Epithelial cell of proximal tubule (primary cell): ENCODE results near the gene PFN1. TPM values are rescaled to one million over a fixed set of nuclear protein-coding genes. Genes with fewer than 3 reads are reported as not detected.
"Not testable (repeated sequence)": the region's sequence is repeated elsewhere in the genome, so short reads cannot be mapped to it uniquely, and the experiment has no call there.

Experiments used
- DNase-seq: peaks from one replicate; pipeline ENCODE4 v3.0.0-alpha.2; 2011; ENCODE audit warnings: low read depth
- H3K4me3 ChIP-seq: 2 replicates; pipeline ENCODE4 v1.5.1; 2011; ENCODE audit warnings: low read depth, mild to moderate bottlenecking, low read length
- CTCF ChIP-seq: conservative IDR thresholded peaks from 2 replicates; pipeline ENCODE4 v1.5.1; 2012; ENCODE audit warnings: low read depth, mild to moderate bottlenecking, low read length
- total RNA-seq: library from RNA; depleted of rRNA; stranded (reverse); fragments of >200 nt; gene quantifications from 2 replicates; pipeline ENCODE4 v1.2.3, GENCODE V29; 2015

PFN1 gene
- total RNA-seq, 1 donor from 2014 or later: 1,802 TPM

- no peak for TF ChIP-seq CTCF
- no peak overlapping the region for H3K4me3 ChIP-seq
- no peak for DNase-seq
These were observed 12.7 kb downstream of the PFN1 start for GRCh38 chr17:4935650-4936049.

GRCh38 chr17:4934173-4934979, 14.0 kb downstream of the PFN1 start:
- H3K4me3 ChIP-seq: no peak overlapping the region
- TF ChIP-seq CTCF: peak; percentile 54
- no peak for DNase-seq

- no peak for TF ChIP-seq CTCF
- DNase-seq: no peak
- no peak overlapping the region for H3K4me3 ChIP-seq
These were observed 14.7 kb downstream of the PFN1 start for GRCh38 chr17:4933646-4934045.

GRCh38 chr17:4932756-4933155, 15.6 kb downstream of the PFN1 start:
- DNase-seq: no peak
- H3K4me3 ChIP-seq: no peak overlapping the region
- TF ChIP-seq CTCF: no peak

- no peak for DNase-seq
- TF ChIP-seq CTCF: no peak
- no peak within 1 kb of the TSS for H3K4me3 ChIP-seq
These were observed 16.4 kb downstream of the PFN1 start, which contains the start of gene GP1BA for GRCh38 chr17:4931963-4932362. TSS of gene GP1BA (plus strand) at chr17:4932277. CDS start at chr17:4932605, 328 bp downstream.

GRCh38 chr17:4928881-4929280, 19.4 kb downstream of the PFN1 start:
- TF ChIP-seq CTCF: no peak
- DNase-seq: no peak
- no peak overlapping the region for H3K4me3 ChIP-seq

GRCh38 chr17:4926577-4927335, 21.6 kb downstream of the PFN1 start:
- H3K4me3 ChIP-seq, DNase-seq: not testable (repeated sequence)
